HL-60/S4 (cell line): Measurements from ENCODE around the gene CYB5D1.
"Not testable (repeated sequence)": the region's sequence is repeated elsewhere in the genome, so short reads cannot be mapped to it uniquely, and the experiment has no call there.

ENCODE experiments used
- in situ Hi-C: fragments of 300-500 bp; cut with MboI; formaldehyde crosslinking; loops from 2 replicates; pipeline ENCODE4 v1.14.3; 2022; ENCODE audit warnings: low sequenced_read_pairs

CYB5D1 gene

GRCh38 chr17:7854851-7855659, 2.7 kb upstream of the CYB5D1 start, which contains the start of gene TMEM88:
TMEM88 (plus strand) TSS chr17:7855066; CDS start chr17:7855075, 9 bp downstream.
- in situ Hi-C loops = no loop called here

GRCh38 chr17:7855660-7856010, 2.2 kb upstream of the CYB5D1 start:
- in situ Hi-C loops = no loop called here

GRCh38 chr17:7856011-7856810, 1.6 kb upstream of the CYB5D1 start:
- in situ Hi-C loops = no loop called here

- in situ Hi-C loops = no loop called here
Observed at GRCh38 chr17:7856811-7857712, 741 bp upstream of the CYB5D1 start, which contains the start of gene NAA38. NAA38 (minus strand) TSS chr17:7857559; CDS start chr17:7857463, 96 bp downstream.

- in situ Hi-C loops = no loop called here
Observed at GRCh38 chr17:7858522-7858810, 663 bp downstream of the CYB5D1 start.

GRCh38 chr17:7859028-7859427, 1.2 kb downstream of the CYB5D1 start:
- in situ Hi-C loops = no loop called here

GRCh38 chr17:7862692-7863437, 5.1 kb downstream of the CYB5D1 start:
- in situ Hi-C loops = no loop called here

- in situ Hi-C loops = not testable (repeated sequence)
Observed at GRCh38 chr17:7864384-7864783, 6.6 kb downstream of the CYB5D1 start.

GRCh38 chr17:7864995-7865650, 7.3 kb downstream of the CYB5D1 start:
- in situ Hi-C loops = no loop called here

- in situ Hi-C loops = no loop called here
Observed at GRCh38 chr17:7867881-7868329, 10.1 kb downstream of the CYB5D1 start.

- in situ Hi-C loops = no loop called here
Observed at GRCh38 chr17:7873051-7873450, 15.2 kb downstream of the CYB5D1 start.

GRCh38 chr17:7875804-7876370, 18.1 kb downstream of the CYB5D1 start:
- in situ Hi-C loops = no loop called here

GRCh38 chr17:7878234-7878633, 20.4 kb downstream of the CYB5D1 start:
- in situ Hi-C loops = no loop called here

- in situ Hi-C loops = no loop called here
Observed at GRCh38 chr17:7880076-7880868, 22.5 kb downstream of the CYB5D1 start.

GRCh38 chr17:7881276-7882054, 23.7 kb downstream of the CYB5D1 start:
- in situ Hi-C loops = no loop called here

GRCh38 chr17:7882068-7882467, 24.3 kb downstream of the CYB5D1 start:
- in situ Hi-C loops = no loop called here

GRCh38 chr17:7882629-7883028, 24.8 kb downstream of the CYB5D1 start:
- in situ Hi-C loops = no loop called here
